Fibroblast of lung (primary cell): ENCODE results near the gene LLPH.

ENCODE experiments used
- EZH2 ChIP-seq: IDR thresholded peaks from 2 replicates; pipeline ENCODE4 v1.5.1; 2012; ENCODE audit warnings: low read length, control low read depth, mild to moderate bottlenecking; ENCODE audit errors: missing control alignments
- TF ChIP-seq, protein P1 (sequence below), 2 donors: IDR thresholded peaks in 1 of 2; conservative IDR thresholded peaks in 1 of 2; 1 replicate in 1 of 2; 2 replicates in 1 of 2; pipeline ENCODE4 v1.5.1; 2011 to 2012; ENCODE audit warnings: low read length in 2 of 2, control low read depth in 1 of 2, inconsistent platforms in 1 of 2, low read depth in 1 of 2, mild to moderate bottlenecking in 1 of 2

- no peak for TF ChIP-seq EZH2
- TF ChIP-seq, protein P1, sequence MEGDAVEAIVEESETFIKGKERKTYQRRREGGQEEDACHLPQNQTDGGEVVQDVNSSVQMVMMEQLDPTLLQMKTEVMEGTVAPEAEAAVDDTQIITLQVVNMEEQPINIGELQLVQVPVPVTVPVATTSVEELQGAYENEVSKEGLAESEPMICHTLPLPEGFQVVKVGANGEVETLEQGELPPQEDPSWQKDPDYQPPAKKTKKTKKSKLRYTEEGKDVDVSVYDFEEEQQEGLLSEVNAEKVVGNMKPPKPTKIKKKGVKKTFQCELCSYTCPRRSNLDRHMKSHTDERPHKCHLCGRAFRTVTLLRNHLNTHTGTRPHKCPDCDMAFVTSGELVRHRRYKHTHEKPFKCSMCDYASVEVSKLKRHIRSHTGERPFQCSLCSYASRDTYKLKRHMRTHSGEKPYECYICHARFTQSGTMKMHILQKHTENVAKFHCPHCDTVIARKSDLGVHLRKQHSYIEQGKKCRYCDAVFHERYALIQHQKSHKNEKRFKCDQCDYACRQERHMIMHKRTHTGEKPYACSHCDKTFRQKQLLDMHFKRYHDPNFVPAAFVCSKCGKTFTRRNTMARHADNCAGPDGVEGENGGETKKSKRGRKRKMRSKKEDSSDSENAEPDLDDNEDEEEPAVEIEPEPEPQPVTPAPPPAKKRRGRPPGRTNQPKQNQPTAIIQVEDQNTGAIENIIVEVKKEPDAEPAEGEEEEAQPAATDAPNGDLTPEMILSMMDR (conservative IDR thresholded peaks at IDR 0.05 in 1 of 2, IDR thresholded peaks at IDR 0.05 in 1 of 2; ENCODE audit: low read depth in 1 of 2, low read length in 2 of 2): no peak
Measured at GRCh38 chr12:66119229-66119869, 11.2 kb downstream of the LLPH start.
